Left lung (tissue), 10 donors: ENCODE data around the gene EOMES. TPM values are rescaled to one million over a fixed set of nuclear protein-coding genes. Genes with fewer than 3 reads are reported as not detected.

ENCODE experiments used
- ATAC-seq: fragments of 200-7000 bp; cut with Tn5 transposase; one replicate; pipeline ENCODE4 v1.9.1; 2020; ENCODE audit warnings: moderate library complexity
- DNase-seq, 4 donors: peaks; one replicate each; pipeline ENCODE4 v3.0.0-alpha.2; 2013 to 2020
- H3K27ac ChIP-seq, 2 donors: fragments of 200-600 bp; sonication (generic) in 1 of 2; one replicate each; pipeline versions ENCODE4 v1.5.0 to v1.8.0; 2020 to 2021
- H3K27me3 ChIP-seq, 2 donors: fragments of 200-600 bp; sonication (generic) in 1 of 2; one replicate each; pipeline versions ENCODE4 v1.5.0 to v1.8.0; 2020 to 2021
- H3K36me3 ChIP-seq, 2 donors: fragments of 200-600 bp; sonication (generic) in 1 of 2; one replicate each; pipeline versions ENCODE4 v1.5.0 to v1.8.0; 2020 to 2021
- H3K4me1 ChIP-seq, 2 donors: fragments of 200-600 bp; one replicate each; pipeline ENCODE4 v1.8.0; 2021
- H3K4me3 ChIP-seq, 2 donors: fragments of 200-600 bp; sonication (generic) in 1 of 2; one replicate each; pipeline versions ENCODE4 v1.5.0 to v1.8.0; 2020 to 2021; ENCODE audit warnings: mild to moderate bottlenecking in 1 of 2
- H3K9me3 ChIP-seq, 2 donors: fragments of 200-600 bp; sonication (generic) in 1 of 2; one replicate each; pipeline versions ENCODE4 v1.5.0 to v1.8.0; 2020 to 2021
- intact Hi-C, 2 donors: fragments of 100-400 bp; cut with DNase I; formaldehyde crosslinking; loops; one replicate each; pipeline versions ENCODE4 v1.11.2 to v1.14.2; 2022
- polyA plus RNA-seq, 6 donors: library from polyadenylated mRNA; unstranded; fragments of 120-200 nt; gene quantifications; one replicate each; pipeline ENCODE4 v1.2.1, GENCODE V29; 2013; ENCODE audit not compliant: insufficient read length in 6 of 6
- total RNA-seq, 2 donors: library from RNA; stranded (reverse); fragmentation: NEBNext Ultra II Directional; extraction: Animal tissue kit (Norgen Biotek cat#: 25700); gene quantifications; one replicate each; pipeline ENCODE4 v1.2.1, GENCODE V29; 2021
- TF ChIP-seq, protein P1 (sequence below), 2 donors: fragments of 200-600 bp; sonication (generic) in 1 of 2; IDR thresholded peaks; one replicate each; pipeline versions ENCODE4 v1.5.0 to v1.8.0; 2021; ENCODE audit warnings: antibody characterized with exemption in 2 of 2
- donor health status: DM: no; HTN: yes; CAD: no.
- donor health status: DM: no; HTN: no; CAD: no.

Gene EOMES
- total and polyA plus RNA-seq, 8 donors: 0.21 to 0.94 (median 0.41) TPM

DNA sequence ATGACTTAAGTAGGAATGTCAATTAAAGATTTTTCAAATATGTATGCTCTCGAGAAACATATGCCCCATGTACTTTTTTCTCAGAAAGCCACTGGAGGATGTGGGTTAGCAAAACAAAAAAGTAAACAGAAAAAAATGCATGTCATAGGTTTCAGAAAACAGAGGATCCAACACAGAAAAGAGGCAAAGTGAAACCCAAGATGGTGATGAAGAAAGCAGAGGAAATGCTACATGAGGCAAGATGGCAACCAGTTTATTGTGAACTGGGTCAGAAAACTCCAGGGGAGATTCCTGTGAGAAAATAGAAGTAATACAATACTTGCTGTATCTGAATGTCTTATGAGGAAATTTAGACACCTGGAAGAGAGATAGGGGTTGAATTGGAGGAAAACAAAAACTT is 30.8 kb upstream of the EOMES start:
- DNase-seq (no peak), ATAC-seq (no peak)
- no peaks in the 10 kb centered on the region for H3K36me3 ChIP-seq
- no peaks in the 10 kb centered on the region for H3K27me3 ChIP-seq
- no peaks in the 10 kb centered on the region for H3K9me3 ChIP-seq
- intact Hi-C loops: no loop called here
- H3K4me3 ChIP-seq: no peak overlapping the region
- H3K4me1 ChIP-seq: no peaks in the 10 kb centered on the region
- H3K27ac ChIP-seq: no peak overlapping the region
- TF ChIP-seq, protein P1, sequence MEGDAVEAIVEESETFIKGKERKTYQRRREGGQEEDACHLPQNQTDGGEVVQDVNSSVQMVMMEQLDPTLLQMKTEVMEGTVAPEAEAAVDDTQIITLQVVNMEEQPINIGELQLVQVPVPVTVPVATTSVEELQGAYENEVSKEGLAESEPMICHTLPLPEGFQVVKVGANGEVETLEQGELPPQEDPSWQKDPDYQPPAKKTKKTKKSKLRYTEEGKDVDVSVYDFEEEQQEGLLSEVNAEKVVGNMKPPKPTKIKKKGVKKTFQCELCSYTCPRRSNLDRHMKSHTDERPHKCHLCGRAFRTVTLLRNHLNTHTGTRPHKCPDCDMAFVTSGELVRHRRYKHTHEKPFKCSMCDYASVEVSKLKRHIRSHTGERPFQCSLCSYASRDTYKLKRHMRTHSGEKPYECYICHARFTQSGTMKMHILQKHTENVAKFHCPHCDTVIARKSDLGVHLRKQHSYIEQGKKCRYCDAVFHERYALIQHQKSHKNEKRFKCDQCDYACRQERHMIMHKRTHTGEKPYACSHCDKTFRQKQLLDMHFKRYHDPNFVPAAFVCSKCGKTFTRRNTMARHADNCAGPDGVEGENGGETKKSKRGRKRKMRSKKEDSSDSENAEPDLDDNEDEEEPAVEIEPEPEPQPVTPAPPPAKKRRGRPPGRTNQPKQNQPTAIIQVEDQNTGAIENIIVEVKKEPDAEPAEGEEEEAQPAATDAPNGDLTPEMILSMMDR (IDR thresholded peaks at IDR 0.05): no peak

DNA sequence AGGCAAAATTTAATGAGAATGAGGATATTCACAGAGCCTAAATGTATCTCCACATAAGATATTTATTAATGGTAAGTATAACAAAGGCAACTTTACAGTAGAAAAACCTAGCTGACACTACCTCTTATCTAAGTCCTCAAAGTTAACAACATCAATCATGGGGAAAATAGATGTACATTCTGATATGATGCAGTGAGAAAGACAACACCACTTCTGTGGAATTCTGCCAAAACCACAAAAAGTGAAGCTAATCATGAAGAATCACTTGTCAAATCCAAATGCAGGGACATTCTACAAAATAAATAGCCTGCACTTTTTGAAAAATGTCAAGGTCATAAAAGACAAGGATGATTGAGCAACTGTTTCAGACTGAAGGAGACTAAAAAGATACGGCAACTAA is 27.5 kb upstream of the EOMES start:
- intact Hi-C loops: no loop called here
- Histone ChIP-seq H3K27ac (no peak overlapping the region), H3K36me3 (no peaks in the 10 kb centered on the region), H3K4me3 (no peak overlapping the region), H3K4me1 (no peaks in the 10 kb centered on the region), H3K9me3 (no peaks in the 10 kb centered on the region), H3K27me3 (no peaks in the 10 kb centered on the region)
- ATAC-seq (no peak), DNase-seq (no peak)
- TF ChIP-seq, protein P1 (IDR thresholded peaks at IDR 0.05): no peak

DNA sequence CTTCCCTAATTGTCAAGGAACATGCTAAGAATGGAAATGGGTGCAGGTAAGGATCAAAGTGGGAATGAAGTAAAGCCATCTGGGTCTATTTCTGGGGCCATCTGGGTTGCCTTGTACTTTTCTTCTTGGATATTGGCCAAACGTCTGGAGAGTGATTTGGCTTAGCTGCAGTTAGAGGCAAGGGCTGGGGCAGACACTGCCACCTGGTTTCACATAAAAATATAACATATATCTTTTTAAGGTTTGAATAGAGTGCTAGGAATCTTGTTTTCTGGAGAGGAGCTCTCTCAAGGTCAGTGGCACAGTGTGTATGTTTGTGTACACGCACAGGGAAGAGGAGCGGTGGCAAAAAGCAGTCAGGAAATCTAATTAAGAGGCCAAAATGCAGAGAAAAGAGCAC is 24.7 kb upstream of the EOMES start:
- DNase-seq (no peak), ATAC-seq (no peak)
- H3K27me3 ChIP-seq: peaks cover 0 to 5% of the 10 kb centered on the region in 2 donors
- H3K4me3 ChIP-seq: no peak overlapping the region
- H3K36me3 ChIP-seq: no peaks in the 10 kb centered on the region
- H3K4me1 ChIP-seq: no peaks in the 10 kb centered on the region
- intact Hi-C loops: no loop called here
- no peak overlapping the region for H3K27ac ChIP-seq
- no peaks in the 10 kb centered on the region for H3K9me3 ChIP-seq
- TF ChIP-seq, protein P1 (IDR thresholded peaks at IDR 0.05): no peak

DNA sequence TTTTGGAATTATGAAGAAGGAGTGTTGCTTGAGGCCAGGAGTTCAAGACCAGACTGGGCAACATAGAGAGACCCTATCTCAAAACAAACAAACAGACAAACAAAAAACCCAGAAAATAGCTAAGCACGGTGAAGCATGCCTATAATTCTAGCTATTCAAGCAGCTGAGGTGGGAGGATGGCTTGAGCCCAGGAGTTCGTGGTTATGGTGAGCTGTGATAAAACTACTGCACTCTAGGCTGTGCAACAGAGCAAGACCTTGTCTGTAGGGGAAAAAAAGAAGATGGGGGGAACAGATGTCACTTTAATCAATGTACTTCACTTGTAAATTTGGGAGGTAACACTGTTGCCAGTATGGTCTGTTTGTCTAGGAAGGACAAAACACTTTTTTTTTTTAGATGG is 18.7 kb upstream of the EOMES start:
- TF ChIP-seq, protein P1 (IDR thresholded peaks at IDR 0.05): no peak
- intact Hi-C loops: no loop called here
- H3K36me3 ChIP-seq: no peaks in the 10 kb centered on the region
- no peaks in the 10 kb centered on the region for H3K9me3 ChIP-seq
- H3K4me1 ChIP-seq: no peaks in the 10 kb centered on the region
- DNase-seq (no peak), ATAC-seq (no peak)
- H3K4me3 ChIP-seq: no peak overlapping the region
- peaks cover 0 to 10% of the 10 kb centered on the region in 2 donors for H3K27me3 ChIP-seq
- H3K27ac ChIP-seq: no peak overlapping the region

DNA sequence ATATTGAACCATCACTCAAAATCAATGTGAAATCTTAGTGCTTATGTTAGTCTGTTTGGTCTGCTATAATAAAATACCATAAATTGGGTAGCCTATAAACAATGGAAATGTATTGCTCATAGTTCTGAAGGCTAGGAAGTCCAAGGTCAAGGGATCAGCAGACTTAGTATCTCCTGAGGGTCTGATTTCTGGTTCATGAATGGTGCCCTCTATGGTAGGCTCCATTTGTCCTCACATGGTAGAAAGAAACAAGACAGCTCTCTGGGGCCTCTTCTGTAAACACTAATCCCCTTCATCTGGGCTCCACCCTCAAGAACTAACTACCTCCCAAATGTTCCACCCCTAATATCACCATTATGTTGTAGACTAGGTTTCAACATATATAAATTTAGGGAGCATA is 15.0 kb upstream of the EOMES start:
- no peaks in the 10 kb centered on the region for H3K9me3 ChIP-seq
- DNase-seq: no peak
- H3K4me1 ChIP-seq: no peaks in the 10 kb centered on the region
- ATAC-seq: no peak
- H3K27me3 ChIP-seq: peaks cover 13 to 17% of the 10 kb centered on the region in 2 donors
- TF ChIP-seq, protein P1 (IDR thresholded peaks at IDR 0.05): no peak
- intact Hi-C loops: no loop called here
- no peaks in the 10 kb centered on the region for H3K36me3 ChIP-seq
- H3K27ac ChIP-seq: no peak overlapping the region
- H3K4me3 ChIP-seq: no peak overlapping the region
